ENCODE data around the gene HSP90AB1.

Gene HSP90AB1

GRCh38 chr6:44201200-44201599 lies 45.7 kb upstream of the HSP90AB1 start:
- Histone ChIP-seq H3F3A (ENCODE audit: control insufficient read depth, insufficient read depth) (no peaks in the 10 kb centered on the region), H3K4me2 (ENCODE audit: low read length) (no peak overlapping the region), H3K9me3 (ENCODE audit: control insufficient read depth, insufficient read depth, low read length) (no peaks in the 10 kb centered on the region), H3K27me3 (ENCODE audit: control insufficient read depth, low read length) (peaks cover 5% of the 10 kb centered on the region; the same call in 1 of the 2 replicates), H3K36me3 (ENCODE audit: control insufficient read depth, low read length) (no peaks in the 10 kb centered on the region), H3K79me2 (ENCODE audit: control insufficient read depth, low read length) (no peaks in the 10 kb centered on the region), H3K4me3 (ENCODE audit: low read length) (no peak overlapping the region), H3K4me1 (ENCODE audit: control insufficient read depth, low read length) (no peaks in the 10 kb centered on the region), H3K9me2 (replicated peaks; ENCODE audit: control insufficient read depth, low read length) (no peaks in the 10 kb centered on the region), H4K20me1 (ENCODE audit: control insufficient read depth, insufficient read depth, low read depth, low read length) (no peaks in the 10 kb centered on the region), H3K27ac (ENCODE audit: low read depth, low read length) (no peak overlapping the region)
- TF ChIP-seq EZH2phosphoT487 (IDR thresholded peaks at IDR 0.05; ENCODE audit: borderline replicate concordance, low read length) (no peak), CTCF (IDR thresholded peaks at IDR 0.05; ENCODE audit: low read depth, low read length, poor library complexity, severe bottlenecking) (no peak)

- no peak for TF ChIP-seq CTCF (IDR thresholded peaks at IDR 0.05; ENCODE audit: low read depth, low read length, poor library complexity, severe bottlenecking)
- TF ChIP-seq EZH2phosphoT487 (IDR thresholded peaks at IDR 0.05; ENCODE audit: borderline replicate concordance, low read length), result no peak
Measured at GRCh38 chr6:44201638-44202303, 45.1 kb upstream of the HSP90AB1 start.

GRCh38 chr6:44202332-44202971 lies 44.4 kb upstream of the HSP90AB1 start:
- Histone ChIP-seq H4K20me1 (ENCODE audit: control insufficient read depth, insufficient read depth, low read depth, low read length) (no peaks in the 10 kb centered on the region), H3K4me2 (ENCODE audit: low read length) (no peak overlapping the region), H3K27ac (ENCODE audit: low read depth, low read length) (no peak overlapping the region), H3K9me2 (replicated peaks; ENCODE audit: control insufficient read depth, low read length) (no peaks in the 10 kb centered on the region), H3F3A (ENCODE audit: control insufficient read depth, insufficient read depth) (no peaks in the 10 kb centered on the region), H3K4me1 (ENCODE audit: control insufficient read depth, low read length) (no peaks in the 10 kb centered on the region), H3K79me2 (ENCODE audit: control insufficient read depth, low read length) (no peaks in the 10 kb centered on the region), H3K9me3 (ENCODE audit: control insufficient read depth, insufficient read depth, low read length) (no peaks in the 10 kb centered on the region), H3K27me3 (ENCODE audit: control insufficient read depth, low read length) (peaks cover 7% of the 10 kb centered on the region; the same call in 1 of the 2 replicates), H3K4me3 (ENCODE audit: low read length) (no peak overlapping the region), H3K36me3 (ENCODE audit: control insufficient read depth, low read length) (no peaks in the 10 kb centered on the region)
- no peak for TF ChIP-seq EZH2phosphoT487 (IDR thresholded peaks at IDR 0.05; ENCODE audit: borderline replicate concordance, low read length)
- TF ChIP-seq CTCF (IDR thresholded peaks at IDR 0.05; ENCODE audit: low read depth, low read length, poor library complexity, severe bottlenecking), result no peak

More at GRCh38 chr6:44201638-44202303, 45.1 kb upstream of the HSP90AB1 start:
- no peak overlapping the region for H3K4me3 ChIP-seq (ENCODE audit: low read length)
- peaks cover 7% of the 10 kb centered on the region; the same call in 1 of the 2 replicates for H3K27me3 ChIP-seq (ENCODE audit: control insufficient read depth, low read length)
- H3K4me1 ChIP-seq (ENCODE audit: control insufficient read depth, low read length), result no peaks in the 10 kb centered on the region
- no peak overlapping the region for H3K27ac ChIP-seq (ENCODE audit: low read depth, low read length)
- no peaks in the 10 kb centered on the region for H3K9me3 ChIP-seq (ENCODE audit: control insufficient read depth, insufficient read depth, low read length)
- no peaks in the 10 kb centered on the region for H3K79me2 ChIP-seq (ENCODE audit: control insufficient read depth, low read length)
- no peaks in the 10 kb centered on the region for H4K20me1 ChIP-seq (ENCODE audit: control insufficient read depth, insufficient read depth, low read depth, low read length)
- no peaks in the 10 kb centered on the region for H3F3A ChIP-seq (ENCODE audit: control insufficient read depth, insufficient read depth)
- H3K9me2 ChIP-seq (replicated peaks; ENCODE audit: control insufficient read depth, low read length), result no peaks in the 10 kb centered on the region
- no peak overlapping the region for H3K4me2 ChIP-seq (ENCODE audit: low read length)
- no peaks in the 10 kb centered on the region for H3K36me3 ChIP-seq (ENCODE audit: control insufficient read depth, low read length)
